ENCODE results near the gene SETD3. TPM values are rescaled to one million over a fixed set of nuclear protein-coding genes. Genes with fewer than 3 reads are reported as not detected.
"Not testable (repeated sequence)": the region's sequence is repeated elsewhere in the genome, so short reads cannot be mapped to it uniquely, and the experiment has no call there.

The SETD3 gene
- total RNA-seq, 4 donors from 2014 or later: 61.9 to 120 (median 68.8) TPM

GRCh38 chr14:99348816-99349614 lies 131.6 kb downstream of the SETD3 start:
- Histone ChIP-seq H3K36me3 (no peaks in the 10 kb centered on the region), H3K27me3 (no peaks in the 10 kb centered on the region), H3K27ac (no peak overlapping the region), H3K4me3 (no peak overlapping the region), H3K4me1 (no peaks in the 10 kb centered on the region), H3K9me3 (no peaks in the 10 kb centered on the region)
- no peak for DNase-seq
- TF ChIP-seq POLR2A (IDR thresholded peaks at IDR 0.05) (no peak), CTCF (IDR thresholded peaks at IDR 0.05) (no peak)

GRCh38 chr14:99348231-99348630 lies 132.4 kb downstream of the SETD3 start:
- H3K4me1 ChIP-seq, H3K4me3 ChIP-seq, DNase-seq, H3K27ac ChIP-seq, H3K27me3 ChIP-seq, H3K36me3 ChIP-seq, H3K9me3 ChIP-seq: not testable (repeated sequence)

Small RNAs within 50 kb of the gene (small RNA-seq; reads per million reads assigned to genes)
- 0 reads per million in 2 donors for gene RNU6-91P

Other genes starting within 250 kb of the SETD3 start
- gene BCL11B, start 208.7 kb downstream of the SETD3 start, total RNA-seq: 10 to 100 TPM in 2 of 4 donors, 1 to 10 TPM in 2; 7.7 to 10.2 (median 10.0) TPM
- gene CCNK, start 550 bp upstream of the SETD3 start, total RNA-seq: 10 to 100 TPM; 25.7 to 61.9 (median 37.0) TPM
- 10 to 100 TPM; 19.8 to 98.1 (median 78.8) TPM for gene CCDC85C, start 123.3 kb upstream of the SETD3 start, total RNA-seq
- gene HHIPL1, start 164.3 kb upstream of the SETD3 start, total RNA-seq: 1 to 10 TPM in 2 of 4 donors, under 1 TPM in 2; 0.88 to 2.5 (median 1.0) TPM
- gene CYP46A1, start 203.4 kb upstream of the SETD3 start, total RNA-seq: 1 to 10 TPM in 1 of 4 donors, under 1 TPM in 1, not detected in 2; 0.13 to 2.5 TPM